ENCODE measurements around the gene DNAJC8. TPM values are rescaled to one million over a fixed set of nuclear protein-coding genes. Genes with fewer than 3 reads are reported as not detected.

DNAJC8 gene
- total RNA-seq (51.9 and 72.3 TPM in 2 replicates), polyA plus RNA-seq (117 and 137 TPM in 2 replicates)

GRCh38 chr1:28232558-28233263 is at the start of gene DNAJC8:
Gene DNAJC8 (minus strand): TSS chr1:28233029. CDS start chr1:28232998, 31 bp downstream.
- Histone ChIP-seq H3K9me3 (ENCODE audit: low read depth) (no peaks in the 10 kb centered on the region), H3K4me3 (peak within 1 kb of the TSS; percentile 91), H3K4me1 (ENCODE audit: low read depth) (peaks cover 11% of the 10 kb centered on the region), H3K27me3 (no peaks in the 10 kb centered on the region), H3K36me3 (peaks cover 13% of the 10 kb centered on the region), H3K27ac (peak within 1 kb of the TSS; percentile 97)
- TF ChIP-seq CTCF (IDR thresholded peaks at IDR 0.05; ENCODE audit: low read depth, low read length), result no peak
- peak; percentile 94 to 98 for DNase-seq (ENCODE audit: low read depth in 1 of 2, low spot score in 1 of 2)

GRCh38 chr1:28281608-28282425 is 49.0 kb upstream of the DNAJC8 start:
- no peaks in the 10 kb centered on the region for H3K9me3 ChIP-seq (ENCODE audit: low read depth)
- H3K4me1 ChIP-seq (ENCODE audit: low read depth), result no peaks in the 10 kb centered on the region
- no peak for DNase-seq (ENCODE audit: low read depth in 1 of 2, low spot score in 1 of 2)
- H3K27ac ChIP-seq, result no peak overlapping the region
- H3K4me3 ChIP-seq, result no peak overlapping the region
- no peak for TF ChIP-seq CTCF (IDR thresholded peaks at IDR 0.05; ENCODE audit: low read depth, low read length)
- no peaks in the 10 kb centered on the region for H3K27me3 ChIP-seq
- peaks cover 25% of the 10 kb centered on the region for H3K36me3 ChIP-seq

- DNase-seq (ENCODE audit: low read depth in 1 of 2, low spot score in 1 of 2), result no peak
- peaks cover 25% of the 10 kb centered on the region for H3K36me3 ChIP-seq
- no peaks in the 10 kb centered on the region for H3K9me3 ChIP-seq (ENCODE audit: low read depth)
Measured at GRCh38 chr1:28280977-28281381, 48.1 kb upstream of the DNAJC8 start.

GRCh38 chr1:28280501-28280900 is 47.7 kb upstream of the DNAJC8 start:
- TF ChIP-seq CTCF (IDR thresholded peaks at IDR 0.05; ENCODE audit: low read depth, low read length), result no peak
- H3K4me1 ChIP-seq (ENCODE audit: low read depth), result no peaks in the 10 kb centered on the region
- DNase-seq (ENCODE audit: low read depth in 1 of 2, low spot score in 1 of 2), result no peak
- H3K9me3 ChIP-seq (ENCODE audit: low read depth), result no peaks in the 10 kb centered on the region
- H3K27ac ChIP-seq, result no peak overlapping the region
- peaks cover 25% of the 10 kb centered on the region for H3K36me3 ChIP-seq
- H3K4me3 ChIP-seq, result no peak overlapping the region
- H3K27me3 ChIP-seq, result no peaks in the 10 kb centered on the region

More at GRCh38 chr1:28280977-28281381, 48.1 kb upstream of the DNAJC8 start:
- no peak for TF ChIP-seq CTCF (IDR thresholded peaks at IDR 0.05; ENCODE audit: low read depth, low read length)
- no peak overlapping the region for H3K27ac ChIP-seq
- H3K27me3 ChIP-seq, result no peaks in the 10 kb centered on the region
- H3K4me1 ChIP-seq (ENCODE audit: low read depth), result no peaks in the 10 kb centered on the region
- H3K4me3 ChIP-seq, result no peak overlapping the region

GRCh38 chr1:28279721-28280120 is 46.9 kb upstream of the DNAJC8 start:
- Histone ChIP-seq H3K4me3 (no peak overlapping the region), H3K27ac (no peak overlapping the region), H3K9me3 (ENCODE audit: low read depth) (no peaks in the 10 kb centered on the region), H3K4me1 (ENCODE audit: low read depth) (no peaks in the 10 kb centered on the region), H3K27me3 (no peaks in the 10 kb centered on the region), H3K36me3 (peaks cover 30% of the 10 kb centered on the region)
- TF ChIP-seq CTCF (IDR thresholded peaks at IDR 0.05; ENCODE audit: low read depth, low read length), result no peak
- DNase-seq (ENCODE audit: low read depth in 1 of 2, low spot score in 1 of 2), result no peak
